CD4-positive, alpha-beta T cell treated with Interleukin-17A for 1 hour (primary cell): Measurements from ENCODE around the gene DCUN1D2.
"Not testable (repeated sequence)": the region's sequence is repeated elsewhere in the genome, so short reads cannot be mapped to it uniquely, and the experiment has no call there.

Source experiments
- DNase-seq: peaks from one replicate; pipeline ENCODE4 v3.0.0-alpha.2; 2020

DCUN1D2 gene

GRCh38 chr13:113443991-113444390 lies 46.5 kb downstream of the DCUN1D2 start:
- no peak for DNase-seq

- no peak for DNase-seq
Measured at GRCh38 chr13:113442985-113443362, 47.5 kb downstream of the DCUN1D2 start.

GRCh38 chr13:113442354-113442984 lies 48.0 kb downstream of the DCUN1D2 start:
- DNase-seq = no peak

- DNase-seq = no peak
Measured at GRCh38 chr13:113441661-113442060, 48.9 kb downstream of the DCUN1D2 start.

- DNase-seq = no peak
Measured at GRCh38 chr13:113437408-113438010, 53.0 kb downstream of the DCUN1D2 start.

- DNase-seq = not testable (repeated sequence)
Measured at GRCh38 chr13:113436866-113437265, 53.6 kb downstream of the DCUN1D2 start.

GRCh38 chr13:113435907-113436306 lies 54.6 kb downstream of the DCUN1D2 start:
- DNase-seq = not testable (repeated sequence)

GRCh38 chr13:113433391-113433916 lies 57.1 kb downstream of the DCUN1D2 start:
- DNase-seq = no peak

- DNase-seq = no peak
Measured at GRCh38 chr13:113432506-113433270, 57.8 kb downstream of the DCUN1D2 start.

GRCh38 chr13:113431171-113431570 lies 59.3 kb downstream of the DCUN1D2 start:
- no peak for DNase-seq

- DNase-seq = no peak
Measured at GRCh38 chr13:113430378-113431110, 60.0 kb downstream of the DCUN1D2 start.

GRCh38 chr13:113429608-113429985 lies 60.9 kb downstream of the DCUN1D2 start:
- DNase-seq = no peak

GRCh38 chr13:113428871-113429607 lies 61.5 kb downstream of the DCUN1D2 start:
- no peak for DNase-seq

GRCh38 chr13:113428469-113428865 lies 62.0 kb downstream of the DCUN1D2 start:
- DNase-seq = no peak

GRCh38 chr13:113427562-113428468 lies 62.7 kb downstream of the DCUN1D2 start:
- no peak for DNase-seq

- DNase-seq = no peak
Measured at GRCh38 chr13:113426591-113426986, 63.9 kb downstream of the DCUN1D2 start.

- DNase-seq = no peak
Measured at GRCh38 chr13:113425941-113426590, 64.4 kb downstream of the DCUN1D2 start.

- no peak for DNase-seq
Measured at GRCh38 chr13:113423520-113424163, 66.9 kb downstream of the DCUN1D2 start.

GRCh38 chr13:113422807-113423519 lies 67.5 kb downstream of the DCUN1D2 start:
- DNase-seq = no peak
